NCI-H146 treated with DMSO at 0.1 percent for 48 hours (cell line): ENCODE results near the gene BIVM.

Experiments used
- DNase-seq: peaks from one replicate; lab custom pipeline; 2025; ENCODE audit not compliant: unreplicated experiment; lab: John Stamatoyannopoulos, UW

Gene BIVM

GRCh38 chr13:102788683-102789082, 10.2 kb upstream of the BIVM start:
- no peak for DNase-seq

DNA sequence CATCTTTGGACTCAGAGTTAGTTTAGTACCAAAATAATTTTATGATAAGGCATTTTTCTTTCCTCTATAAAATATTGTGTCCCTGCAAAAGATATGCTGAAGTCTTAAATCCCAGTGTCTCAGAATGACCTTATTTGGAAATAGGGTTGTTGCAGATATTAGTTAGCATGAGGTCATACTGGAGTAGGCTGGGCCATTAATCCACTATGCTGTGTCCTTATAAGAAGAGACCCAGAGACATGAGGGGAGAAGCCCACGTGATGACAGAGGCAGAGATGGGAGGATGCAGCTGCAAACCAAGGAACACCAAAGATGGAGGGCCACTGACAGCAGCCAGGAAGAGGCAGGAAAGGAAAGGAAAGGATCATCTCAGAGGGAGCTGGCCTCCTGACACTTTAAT, 6.5 kb upstream of the BIVM start:
- no peak for DNase-seq

DNA sequence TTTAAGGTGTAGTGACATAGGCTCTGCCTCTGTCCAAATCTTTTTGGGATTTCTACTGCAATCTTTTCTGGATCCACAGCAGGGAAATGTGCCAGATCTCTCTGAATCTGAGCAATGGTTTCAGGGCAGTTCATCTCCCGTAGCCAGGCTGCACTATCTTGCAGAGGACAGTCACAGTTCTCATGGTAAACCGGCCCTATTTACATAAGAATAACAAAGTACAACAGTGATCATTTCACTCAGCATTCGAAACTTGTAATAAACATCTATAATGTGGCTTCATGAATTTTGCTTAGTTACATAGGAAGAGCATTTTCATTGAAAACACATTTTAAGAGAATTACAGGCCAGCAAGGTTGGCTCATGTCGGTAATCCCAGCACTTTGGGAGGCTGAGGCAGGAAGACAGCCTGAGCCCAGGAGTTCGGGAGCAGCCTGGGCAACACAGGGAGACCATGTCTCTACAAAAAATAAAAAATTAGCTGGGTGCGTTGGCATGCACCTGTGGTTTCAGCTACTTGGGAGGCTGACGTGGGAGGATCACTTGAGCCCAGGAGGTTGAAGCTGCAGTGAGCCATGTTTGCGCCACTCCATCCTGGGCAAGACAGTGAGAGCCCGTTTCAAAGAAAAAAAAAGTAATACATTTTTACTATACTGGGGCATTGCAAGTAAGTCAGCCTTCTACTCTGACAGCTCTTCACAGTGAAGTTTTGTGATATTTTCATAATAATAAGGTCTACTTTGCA, 5.1 kb upstream of the BIVM start:
- DNase-seq: no peak

- DNase-seq: peak; percentile 32
Measured at GRCh38 chr13:102799426-102800144, 666 bp downstream of the BIVM start.

- DNase-seq: peak; percentile 48
Measured at GRCh38 chr13:102800145-102801041, 1.5 kb downstream of the BIVM start.

GRCh38 chr13:102805680-102806079, 6.8 kb downstream of the BIVM start:
- no peak for DNase-seq

DNA sequence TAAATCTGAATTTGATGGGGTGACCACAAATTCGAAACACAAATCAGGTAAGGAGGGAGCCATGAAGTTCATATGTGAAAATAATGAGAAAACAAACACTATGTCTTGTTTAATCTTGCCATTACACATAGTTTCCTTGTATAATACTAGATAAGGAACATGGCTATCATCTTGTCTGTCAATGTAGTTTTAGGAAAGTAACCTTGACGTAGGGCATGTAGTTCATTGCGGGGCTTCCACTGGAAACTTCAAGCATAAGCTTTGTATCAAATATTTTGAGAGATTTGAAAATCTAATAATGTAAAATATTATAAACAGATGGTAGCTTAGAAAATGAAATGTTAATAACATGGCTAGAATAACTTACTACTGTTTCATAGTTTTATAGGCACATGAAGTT, 8.8 kb downstream of the BIVM start:
- DNase-seq: no peak

DNA sequence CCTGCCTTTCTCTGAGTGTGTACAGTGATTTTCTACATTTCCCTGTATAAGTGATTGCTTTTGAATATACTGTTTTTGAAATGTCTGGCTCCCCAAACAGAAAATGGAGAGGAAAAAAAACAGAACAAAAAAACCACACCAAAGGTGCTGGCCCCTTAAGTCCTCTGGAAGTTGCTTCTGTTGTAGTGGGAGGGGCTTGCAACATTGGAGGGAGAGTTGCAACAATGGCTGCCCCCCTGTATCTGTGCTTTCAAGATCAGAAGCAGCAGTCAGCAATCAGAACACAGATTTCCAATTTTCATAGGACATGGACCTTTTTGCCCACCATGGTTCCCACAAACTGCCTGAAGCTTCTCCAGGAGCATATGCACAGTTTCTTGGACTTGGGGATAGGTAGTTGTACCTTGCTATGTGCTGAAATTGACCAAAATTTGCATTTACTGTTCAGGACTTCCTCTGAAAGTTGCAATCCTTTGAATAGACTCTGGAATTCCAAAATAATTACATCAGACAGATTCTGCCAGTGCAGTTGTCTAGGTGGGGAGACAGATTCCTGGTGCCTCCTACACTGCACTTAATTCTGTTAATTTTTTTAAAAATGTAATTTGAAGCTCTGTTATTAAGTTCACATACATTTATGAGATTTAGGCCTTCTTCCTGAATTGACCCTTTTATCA, 13.8 kb downstream of the BIVM start:
- DNase-seq: no peak

GRCh38 chr13:102814025-102814607, 15.2 kb downstream of the BIVM start:
- DNase-seq: no peak

- no peak for DNase-seq
Measured at GRCh38 chr13:102814793-102815192, 15.9 kb downstream of the BIVM start.

- DNase-seq: no peak
Measured at GRCh38 chr13:102815788-102816187, 16.9 kb downstream of the BIVM start.

DNA sequence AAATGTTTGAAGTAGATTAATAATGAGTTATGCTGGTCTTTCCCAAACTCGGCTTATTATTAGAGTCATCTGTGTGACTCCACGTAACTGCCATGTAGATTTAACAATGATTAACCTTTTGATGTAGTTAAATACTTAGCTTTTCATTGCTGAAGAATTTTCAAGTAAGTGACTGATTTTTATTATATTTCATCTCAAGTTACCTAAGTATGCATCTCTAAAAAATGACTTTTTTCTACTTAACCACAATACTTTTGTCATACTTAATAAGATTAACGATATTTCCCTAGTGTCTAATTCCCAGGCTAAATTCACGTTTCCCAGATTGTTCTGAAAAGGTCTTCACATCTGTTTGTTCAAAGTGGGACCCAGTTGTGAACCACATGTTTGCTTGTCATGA, 17.8 kb downstream of the BIVM start:
- DNase-seq: no peak

GRCh38 chr13:102817241-102817640, 18.3 kb downstream of the BIVM start:
- no peak for DNase-seq

GRCh38 chr13:102817907-102818306, 19.0 kb downstream of the BIVM start:
- no peak for DNase-seq

- no peak for DNase-seq
Measured at GRCh38 chr13:102825400-102825799, 26.5 kb downstream of the BIVM start.

- DNase-seq: no peak
Measured at GRCh38 chr13:102825921-102826706, 27.2 kb downstream of the BIVM start.

DNA sequence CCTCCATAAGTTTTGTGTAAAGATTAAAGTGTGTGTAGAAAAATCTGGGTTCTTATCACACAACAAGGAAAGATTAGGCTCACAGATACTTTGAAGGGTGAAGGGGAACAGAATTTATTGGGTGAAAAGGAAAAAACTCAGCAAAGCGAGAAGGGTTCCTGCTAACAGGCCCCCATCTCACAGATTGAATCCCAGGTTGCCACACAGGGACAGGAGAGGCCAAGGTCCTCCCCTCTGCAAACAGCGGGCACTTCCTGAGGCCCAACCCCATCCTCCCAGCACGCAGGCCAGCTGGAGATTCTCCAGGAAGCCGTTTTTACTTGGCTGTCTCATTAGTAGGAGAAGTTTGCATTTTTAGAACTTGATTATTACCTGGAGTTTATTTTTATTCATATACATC, 31.7 kb downstream of the BIVM start:
- no peak for DNase-seq

- no peak for DNase-seq
Measured at GRCh38 chr13:102836471-102836870, 37.6 kb downstream of the BIVM start.

DNA sequence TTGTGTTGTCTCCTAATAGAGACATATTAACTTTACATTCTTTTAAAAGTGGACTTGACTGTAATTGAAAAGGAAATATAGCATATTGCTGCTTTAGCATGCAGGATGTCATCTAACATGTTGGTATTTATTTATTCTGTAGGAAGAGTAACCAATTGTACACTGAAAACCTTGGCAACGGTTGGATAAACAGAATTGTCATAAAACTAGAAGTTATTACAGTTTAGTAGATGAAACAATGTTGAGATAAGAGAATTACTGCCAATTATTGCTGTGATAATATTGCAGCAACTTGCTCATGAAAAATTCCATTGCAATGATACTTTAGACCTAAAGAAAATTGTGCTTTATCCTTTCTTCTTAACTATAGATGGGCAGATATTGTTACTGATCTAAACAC, 39.4 kb downstream of the BIVM start:
- no peak for DNase-seq

DNA sequence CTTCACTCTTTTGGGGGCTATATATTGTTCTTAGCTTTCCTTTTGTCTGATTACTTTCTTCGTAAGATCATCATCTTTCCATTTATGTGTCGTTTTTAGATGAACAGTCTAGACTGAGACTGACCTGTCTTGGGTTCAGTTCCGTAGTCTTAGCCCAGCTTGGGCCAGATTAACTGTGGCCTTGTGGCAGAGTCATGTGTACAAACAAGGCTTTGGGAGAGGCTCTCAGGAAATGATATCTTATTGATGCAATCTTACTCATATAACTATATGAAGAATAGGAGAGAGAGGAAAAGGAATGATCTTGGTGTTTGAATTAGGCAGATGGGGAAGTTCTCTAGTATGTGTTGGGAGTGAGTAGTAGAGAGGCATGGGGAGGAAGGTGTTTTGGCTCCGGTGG, 40.1 kb downstream of the BIVM start:
- no peak for DNase-seq
